Suprapubic skin (tissue), 4 donors: Measurements from ENCODE around the gene NSUN4. TPM values are rescaled to one million over a fixed set of nuclear protein-coding genes. Genes with fewer than 3 reads are reported as not detected.
A peak's percentile ranks its signal among the peaks of the same experiment; 100 is the strongest.

Experiments
- DNase-seq, 2 donors: peaks; one replicate each; pipeline ENCODE4 v3.0.0-alpha.2; 2019; ENCODE audit warnings: low spot score in 2 of 2
- H3K27ac ChIP-seq: fragments of 200-600 bp; sonication (generic); one replicate; pipeline ENCODE4 v1.5.1; 2019
- H3K27me3 ChIP-seq: fragments of 200-600 bp; sonication (generic); one replicate; pipeline ENCODE4 v1.5.1; 2019
- H3K36me3 ChIP-seq: fragments of 200-600 bp; sonication (generic); one replicate; pipeline ENCODE4 v1.5.1; 2019
- H3K4me1 ChIP-seq: fragments of 200-600 bp; sonication (generic); one replicate; pipeline ENCODE4 v1.5.1; 2019
- H3K4me3 ChIP-seq: fragments of 200-600 bp; sonication (generic); one replicate; pipeline ENCODE4 v1.5.1; 2019; ENCODE audit warnings: mild to moderate bottlenecking
- H3K9me3 ChIP-seq: fragments of 200-600 bp; sonication (generic); one replicate; pipeline ENCODE4 v1.5.1; 2019
- CTCF ChIP-seq, 2 donors: fragments of 200-600 bp in 1 of 2; fragments of 450-650 bp in 1 of 2; sonication (generic) in 1 of 2; IDR thresholded peaks; one replicate each; pipeline ENCODE4 v1.5.1; 2016 to 2019; ENCODE audit warnings: antibody characterized with exemption in 2 of 2, mild to moderate bottlenecking in 1 of 2, moderate library complexity in 1 of 2
- EP300 ChIP-seq: sonication (generic); formaldehyde crosslinking; IDR thresholded peaks from one replicate; pipeline ENCODE4 v1.6.1; 2017; ENCODE audit warnings: antibody characterized with exemption
- POLR2A ChIP-seq, 2 donors: fragments of 450-650 bp; IDR thresholded peaks; one replicate each; pipeline ENCODE4 v1.6.1; 2017; ENCODE audit warnings: antibody characterized with exemption in 2 of 2, mild to moderate bottlenecking in 2 of 2, moderate library complexity in 2 of 2
- POLR2AphosphoS5 ChIP-seq, 3 donors: sonication (generic); formaldehyde crosslinking; IDR thresholded peaks; one replicate each; pipeline ENCODE4 v1.6.1; 2017; ENCODE audit warnings: antibody characterized with exemption in 3 of 3
- WGBS: methylation state at CpG from one replicate; pipeline ENCODE4 v1.1.5; 2018; 5-methylcytosine and 5-hydroxymethylcytosine counted together
- total RNA-seq, 4 donors: library from RNA; depleted of rRNA; stranded (reverse); fragments of >200 nt; gene quantifications; one replicate each; pipeline ENCODE4 v1.1.0, GENCODE V29; 2016

Gene NSUN4
- 10 to 100 TPM; 21.3 to 27.5 (median 24.3) TPM for total RNA-seq

GRCh38 chr1:46340404-46341221 is at the start of gene NSUN4:
TSS of gene NSUN4 (plus strand) at chr1:46340807. CDS start at chr1:46340827, 20 bp downstream.
- under 1% methylated on average over 50 of the region's 53 CpGs for WGBS
- TF ChIP-seq POLR2A (IDR thresholded peaks at IDR 0.05) (peak; percentile 48 to 74), EP300 (peak; percentile 98), POLR2AphosphoS5 (IDR thresholded peaks at IDR 0.05) (peak; percentile 64 to 90 (median 87)), CTCF (IDR thresholded peaks at IDR 0.05) (peak; percentile 67 to 68)
- peaks cover 34% of the 10 kb centered on the region for H3K36me3 ChIP-seq
- H3K27ac ChIP-seq: peak within 1 kb of the TSS; percentile 96
- DNase-seq: peak; percentile 97
- H3K4me1 ChIP-seq: peaks cover 14% of the 10 kb centered on the region
- H3K4me3 ChIP-seq: peak within 1 kb of the TSS; percentile 68
- no peaks in the 10 kb centered on the region for H3K9me3 ChIP-seq
- H3K27me3 ChIP-seq: no peaks in the 10 kb centered on the region

- WGBS: 95% methylated on average over 2 of the region's 2 CpGs
- no peak for DNase-seq
- H3K4me3 ChIP-seq: no peak overlapping the region
- no peak overlapping the region for H3K27ac ChIP-seq
- H3K9me3 ChIP-seq: no peaks in the 10 kb centered on the region
- H3K36me3 ChIP-seq: peaks cover 45% of the 10 kb centered on the region
- H3K27me3 ChIP-seq: no peaks in the 10 kb centered on the region
- TF ChIP-seq CTCF (IDR thresholded peaks at IDR 0.05) (no peak), EP300 (no peak), POLR2A (IDR thresholded peaks at IDR 0.05) (no peak), POLR2AphosphoS5 (IDR thresholded peaks at IDR 0.05) (no peak)
- peaks cover 4% of the 10 kb centered on the region for H3K4me1 ChIP-seq
These were observed 45.3 kb upstream of the NSUN4 start for GRCh38 chr1:46295306-46295705.

GRCh38 chr1:46298387-46298786 is 42.2 kb upstream of the NSUN4 start:
- TF ChIP-seq POLR2A (IDR thresholded peaks at IDR 0.05) (no peak), CTCF (IDR thresholded peaks at IDR 0.05) (no peak), POLR2AphosphoS5 (IDR thresholded peaks at IDR 0.05) (no peak), EP300 (no peak)
- Histone ChIP-seq H3K36me3 (peaks cover 41% of the 10 kb centered on the region), H3K9me3 (no peaks in the 10 kb centered on the region), H3K4me1 (peaks cover 16% of the 10 kb centered on the region), H3K4me3 (no peak overlapping the region), H3K27ac (no peak overlapping the region), H3K27me3 (no peaks in the 10 kb centered on the region)
- no peak for DNase-seq

GRCh38 chr1:46300673-46301405 is 39.8 kb upstream of the NSUN4 start:
- H3K9me3 ChIP-seq: no peaks in the 10 kb centered on the region
- TF ChIP-seq POLR2AphosphoS5 (IDR thresholded peaks at IDR 0.05): no peak
- no peak for TF ChIP-seq POLR2A (IDR thresholded peaks at IDR 0.05)
- no peak for TF ChIP-seq EP300
- TF ChIP-seq CTCF (IDR thresholded peaks at IDR 0.05): no peak
- H3K4me3 ChIP-seq: peak overlapping the region; percentile 87
- DNase-seq: no peak
- 32% methylated on average over 6 of the region's 6 CpGs for WGBS
- peaks cover 35% of the 10 kb centered on the region for H3K4me1 ChIP-seq
- no peaks in the 10 kb centered on the region for H3K27me3 ChIP-seq
- H3K27ac ChIP-seq: peak overlapping the region; percentile 98
- peaks cover 21% of the 10 kb centered on the region for H3K36me3 ChIP-seq

GRCh38 chr1:46301406-46301807 is 39.2 kb upstream of the NSUN4 start:
- WGBS: 7% methylated on average over 11 of the region's 17 CpGs
- peaks cover 38% of the 10 kb centered on the region for H3K4me1 ChIP-seq
- H3K9me3 ChIP-seq: no peaks in the 10 kb centered on the region
- no peaks in the 10 kb centered on the region for H3K27me3 ChIP-seq
- DNase-seq: no peak
- TF ChIP-seq POLR2A (IDR thresholded peaks at IDR 0.05): no peak
- no peak for TF ChIP-seq CTCF (IDR thresholded peaks at IDR 0.05)
- no peak for TF ChIP-seq POLR2AphosphoS5 (IDR thresholded peaks at IDR 0.05)
- no peak for TF ChIP-seq EP300
- peak overlapping the region; percentile 98 for H3K27ac ChIP-seq
- peaks cover 15% of the 10 kb centered on the region for H3K36me3 ChIP-seq
- H3K4me3 ChIP-seq: peak overlapping the region; percentile 87
